Dermis lymphatic vessel endothelial cell (primary cell): ENCODE measurements around the gene CA5A. TPM values are rescaled to one million over a fixed set of nuclear protein-coding genes. Genes with fewer than 3 reads are reported as not detected.

Experiments
- total RNA-seq: library from RNA; depleted of rRNA; stranded (reverse); fragments of >200 nt; gene quantifications from 2 replicates; pipeline ENCODE4 v1.2.1, GENCODE V29; 2014

Gene CA5A
- not detected in 2 replicates for total RNA-seq

DNA sequence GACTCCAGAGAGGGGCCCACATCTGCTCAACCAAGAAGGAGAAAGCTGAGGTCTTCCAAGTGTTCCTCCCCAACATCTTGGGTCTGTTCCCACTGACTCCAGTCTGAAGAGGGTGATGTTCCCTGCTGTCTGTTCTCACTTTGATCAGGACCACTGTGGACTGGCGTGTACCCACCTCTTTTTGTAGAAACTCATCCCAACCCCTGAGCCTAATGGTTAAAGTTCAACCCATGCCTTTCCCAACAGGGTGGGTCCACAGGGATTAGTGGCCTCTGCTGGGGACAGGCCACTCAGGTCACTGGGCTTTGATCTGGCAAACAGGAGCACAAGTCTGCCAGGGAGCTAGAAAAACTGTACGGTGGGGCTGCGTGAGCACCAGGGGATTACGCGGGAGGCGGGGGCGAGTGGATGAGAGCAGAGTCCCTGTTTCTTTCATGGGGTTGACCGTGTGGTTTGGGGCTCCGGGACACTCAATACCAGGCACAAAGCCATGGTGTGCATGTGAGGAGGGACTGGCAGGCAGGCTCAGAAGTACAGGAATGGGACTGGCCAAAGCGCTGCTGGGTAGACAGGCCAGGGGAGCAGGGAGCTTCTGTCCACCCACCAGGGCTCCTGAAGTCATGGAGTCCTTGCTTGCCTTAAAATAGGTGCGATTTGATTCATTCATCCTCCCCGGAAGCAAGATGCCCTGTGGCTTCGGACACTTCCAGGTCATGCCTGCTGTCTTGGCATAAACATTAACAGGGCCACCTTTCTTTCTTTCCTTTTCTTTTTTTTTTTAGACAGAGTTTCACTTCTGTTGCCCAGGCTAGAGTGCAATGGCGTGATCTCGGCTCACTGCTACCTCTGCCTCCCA lies at the start of gene CA5A:
Gene CA5A (minus strand): TSS at position 155 of the 856 bp plus-strand sequence. CDS start 79 bp downstream, at position 76.

DNA sequence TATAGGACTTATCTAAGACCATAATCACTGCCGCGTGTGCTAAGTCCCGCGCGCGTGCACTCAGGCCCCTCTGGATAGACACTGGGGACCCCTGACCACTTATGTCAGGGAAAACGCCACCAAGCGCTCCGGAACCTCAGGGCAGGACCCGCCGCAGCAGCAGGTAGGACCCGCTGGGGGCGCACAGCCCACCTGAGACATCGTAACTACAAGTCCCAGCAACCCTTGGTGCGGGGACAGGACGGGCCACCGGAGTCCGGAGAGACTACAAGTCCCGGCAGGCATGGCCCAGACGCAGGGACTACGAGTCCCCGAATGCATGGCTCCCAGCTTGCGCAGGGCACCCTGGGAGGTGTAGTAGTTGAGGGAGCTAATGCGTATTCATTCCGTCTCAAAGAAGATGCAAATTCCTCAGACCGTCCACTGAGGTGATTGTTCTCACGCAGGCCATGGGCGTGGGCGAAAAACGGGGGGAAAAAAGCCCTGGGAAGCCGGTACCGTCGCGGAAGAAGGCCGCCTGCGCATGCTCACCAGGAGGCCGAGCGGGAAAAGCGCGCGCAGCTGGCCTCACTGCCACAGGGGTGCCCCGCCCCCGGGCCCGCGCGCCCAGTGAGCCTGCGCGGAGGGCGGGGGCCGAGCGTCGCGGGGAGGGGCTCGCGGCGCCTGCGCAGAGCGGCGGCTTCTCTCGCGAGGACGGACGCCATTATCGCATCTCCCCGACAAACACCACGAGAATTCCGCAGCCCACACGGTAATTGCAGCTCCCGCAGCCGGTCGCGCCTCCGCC lies 14.6 kb upstream of the CA5A start, which contains the start of gene BANP:
Gene BANP (plus strand): TSS at position 670 of the 787 bp plus-strand sequence. CDS start 23,682 bp downstream, outside the sequence.

GRCh38 chr16:87869061-87869878 lies 67.1 kb downstream of the CA5A start, which contains the start of gene SLC7A5:
Gene SLC7A5 (minus strand): TSS chr16:87869507. CDS start chr16:87869422, 85 bp downstream.

Other genes with a start within 250 kb of the CA5A start
- 15.2 and 22.8 TPM in 2 replicates for gene KLHDC4, start 170.5 kb downstream of the CA5A start, total RNA-seq
- 2.0 and 4.2 TPM in 2 replicates for gene SLC7A5, start 67.0 kb downstream of the CA5A start, total RNA-seq
- 9.8 and 14.5 TPM in 2 replicates for gene BANP, start 14.9 kb upstream of the CA5A start, total RNA-seq